ENCODE results near the gene MRPL10.
A peak's percentile ranks its signal among the peaks of the same experiment; 100 is the strongest.

Gene MRPL10

GRCh38 chr17:47869114-47869513, 37.8 kb upstream of the MRPL10 start:
- Mint-ChIP-seq H3K9me3 (no peaks in the 10 kb centered on the region), H3K36me3 (ENCODE audit: low read depth) (no peaks in the 10 kb centered on the region), H3K27me3 (ENCODE audit: low read depth) (peaks cover 59% of the 10 kb centered on the region), H3K27ac (no peak overlapping the region), H3K4me1 (ENCODE audit: low read depth) (peaks cover 8% of the 10 kb centered on the region), H3K4me3 (no peak overlapping the region)
- DNase-seq (ENCODE audit: low spot score): no peak

DNA sequence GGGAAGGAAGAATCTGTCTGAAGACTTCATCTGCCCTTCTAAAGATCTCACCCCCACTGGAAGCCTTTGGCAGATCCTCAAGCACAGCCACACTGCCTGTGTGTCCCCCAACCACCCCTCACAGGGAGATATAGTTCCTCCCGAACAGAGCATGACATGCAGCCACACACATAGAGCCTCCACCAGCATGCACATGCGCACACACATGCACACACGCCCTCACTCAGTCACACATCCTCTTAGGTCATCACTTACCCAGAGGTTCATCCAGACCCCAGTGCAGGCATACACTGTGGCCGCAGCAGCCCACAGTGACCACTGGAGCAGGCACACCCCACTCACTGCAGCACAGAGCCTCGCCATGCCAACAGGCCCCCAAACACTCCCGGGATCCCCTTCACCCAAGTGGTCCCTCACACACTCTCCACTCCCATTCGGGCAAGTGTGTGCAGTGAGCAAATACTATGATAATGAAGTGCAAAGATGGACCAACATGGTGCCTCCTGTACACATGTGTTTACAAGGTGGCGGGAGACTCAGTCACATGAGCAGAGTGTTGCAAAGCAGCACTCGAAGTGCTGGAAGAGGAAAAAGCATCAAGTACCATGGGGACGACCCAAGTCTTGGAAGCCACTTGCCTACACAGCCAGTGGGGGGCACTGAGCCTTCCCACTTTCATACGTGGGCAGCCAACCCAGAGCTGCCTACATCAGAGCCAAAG, 36.6 kb upstream of the MRPL10 start:
- H3K4me1 Mint-ChIP-seq (ENCODE audit: low read depth): peaks cover 8% of the 10 kb centered on the region
- no peaks in the 10 kb centered on the region for H3K36me3 Mint-ChIP-seq (ENCODE audit: low read depth)
- H3K27me3 Mint-ChIP-seq (ENCODE audit: low read depth): peaks cover 48% of the 10 kb centered on the region
- no peak overlapping the region for H3K4me3 Mint-ChIP-seq
- DNase-seq (ENCODE audit: low spot score): no peak
- H3K9me3 Mint-ChIP-seq: no peaks in the 10 kb centered on the region
- H3K27ac Mint-ChIP-seq: no peak overlapping the region

DNA sequence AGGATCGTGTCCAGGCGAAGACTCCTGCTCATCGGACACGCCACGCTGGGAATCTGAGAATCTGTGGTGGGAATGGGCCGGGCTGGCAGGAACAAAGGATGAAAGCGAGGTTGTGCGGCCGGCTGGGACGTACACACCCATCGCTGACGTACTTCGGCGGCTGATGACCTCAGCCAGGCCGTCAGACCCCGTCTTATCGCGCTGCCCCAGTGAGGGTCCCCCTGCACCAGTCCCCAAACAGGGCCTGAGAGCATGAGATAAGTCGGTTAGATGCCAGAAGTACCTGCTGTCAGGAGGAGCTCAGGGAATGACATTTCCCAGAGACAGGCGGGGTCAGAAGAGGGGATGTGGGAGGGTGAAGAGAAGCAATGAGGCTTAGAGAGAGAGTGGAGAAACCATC, 35.6 kb upstream of the MRPL10 start:
- H3K27ac Mint-ChIP-seq: no peak overlapping the region
- peaks cover 40% of the 10 kb centered on the region for H3K27me3 Mint-ChIP-seq (ENCODE audit: low read depth)
- no peaks in the 10 kb centered on the region for H3K9me3 Mint-ChIP-seq
- DNase-seq (ENCODE audit: low spot score): no peak
- no peaks in the 10 kb centered on the region for H3K36me3 Mint-ChIP-seq (ENCODE audit: low read depth)
- peaks cover 10% of the 10 kb centered on the region for H3K4me1 Mint-ChIP-seq (ENCODE audit: low read depth)
- H3K4me3 Mint-ChIP-seq: no peak overlapping the region

DNA sequence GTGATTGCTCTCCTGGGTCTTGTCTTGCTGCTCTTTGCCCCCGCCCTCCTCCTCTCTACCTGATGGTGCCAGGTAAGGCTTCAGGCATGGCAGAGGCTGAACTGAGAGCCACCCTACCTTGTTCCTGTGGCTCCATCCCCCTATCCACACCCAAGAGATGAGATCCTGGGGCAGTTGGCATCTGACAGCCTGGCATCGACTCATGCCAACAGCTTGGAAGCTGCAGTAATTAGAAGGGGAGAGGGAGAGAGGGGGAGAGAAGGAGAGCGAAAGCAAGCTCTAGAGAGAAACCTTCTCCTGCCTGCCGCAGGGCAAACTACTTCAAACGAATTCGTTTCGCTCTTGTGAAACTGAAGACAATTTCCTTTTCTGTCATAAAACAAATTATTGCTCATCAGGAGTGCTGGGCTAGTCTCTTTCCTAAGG, 33.5 kb upstream of the MRPL10 start:
- Mint-ChIP-seq H3K9me3 (no peaks in the 10 kb centered on the region), H3K27ac (no peak overlapping the region), H3K4me1 (ENCODE audit: low read depth) (peaks cover 10% of the 10 kb centered on the region), H3K27me3 (ENCODE audit: low read depth) (peaks cover 27% of the 10 kb centered on the region), H3K4me3 (peak overlapping the region; percentile 29), H3K36me3 (ENCODE audit: low read depth) (no peaks in the 10 kb centered on the region)
- DNase-seq (ENCODE audit: low spot score): no peak

- no peaks in the 10 kb centered on the region for H3K36me3 Mint-ChIP-seq (ENCODE audit: low read depth)
- no peaks in the 10 kb centered on the region for H3K9me3 Mint-ChIP-seq
- DNase-seq (ENCODE audit: low spot score): no peak
- no peak overlapping the region for H3K27ac Mint-ChIP-seq
- H3K4me3 Mint-ChIP-seq: no peak overlapping the region
- H3K27me3 Mint-ChIP-seq (ENCODE audit: low read depth): peaks cover 25% of the 10 kb centered on the region
- peaks cover 10% of the 10 kb centered on the region for H3K4me1 Mint-ChIP-seq (ENCODE audit: low read depth)
These were observed 31.5 kb upstream of the MRPL10 start for GRCh38 chr17:47862621-47863440.

GRCh38 chr17:47860386-47860785, 29.0 kb upstream of the MRPL10 start:
- Mint-ChIP-seq H3K4me1 (ENCODE audit: low read depth) (peaks cover 10% of the 10 kb centered on the region), H3K4me3 (no peak overlapping the region), H3K9me3 (no peaks in the 10 kb centered on the region), H3K36me3 (ENCODE audit: low read depth) (no peaks in the 10 kb centered on the region), H3K27me3 (ENCODE audit: low read depth) (peaks cover 36% of the 10 kb centered on the region), H3K27ac (no peak overlapping the region)
- no peak for DNase-seq (ENCODE audit: low spot score)

GRCh38 chr17:47857551-47858455, 26.5 kb upstream of the MRPL10 start:
- no peak for DNase-seq (ENCODE audit: low spot score)
- no peaks in the 10 kb centered on the region for H3K9me3 Mint-ChIP-seq
- H3K4me1 Mint-ChIP-seq (ENCODE audit: low read depth): peaks cover 2% of the 10 kb centered on the region
- H3K4me3 Mint-ChIP-seq: no peak overlapping the region
- H3K27me3 Mint-ChIP-seq (ENCODE audit: low read depth): peaks cover 59% of the 10 kb centered on the region
- no peaks in the 10 kb centered on the region for H3K36me3 Mint-ChIP-seq (ENCODE audit: low read depth)
- no peak overlapping the region for H3K27ac Mint-ChIP-seq

DNA sequence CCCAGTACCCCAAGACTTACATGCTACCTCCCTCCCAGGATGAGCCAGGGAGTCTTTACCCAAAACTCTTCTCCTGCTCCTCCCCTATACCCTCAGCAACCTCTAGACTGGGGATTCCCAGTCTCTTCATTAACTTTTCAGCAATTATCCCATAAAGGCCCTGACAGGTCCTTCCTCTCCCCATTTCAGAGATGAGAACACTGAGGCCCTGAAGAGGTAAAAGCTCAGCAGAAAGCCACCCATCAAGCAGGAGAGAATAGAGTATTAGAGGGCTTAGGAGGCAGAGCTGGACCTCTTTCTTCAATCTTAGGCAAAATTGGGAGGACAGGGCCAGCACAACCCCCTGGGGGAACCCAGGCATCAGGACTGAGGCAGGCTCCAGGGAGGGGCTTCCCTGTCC, 25.5 kb upstream of the MRPL10 start:
- no peaks in the 10 kb centered on the region for H3K9me3 Mint-ChIP-seq
- peaks cover 69% of the 10 kb centered on the region for H3K27me3 Mint-ChIP-seq (ENCODE audit: low read depth)
- H3K27ac Mint-ChIP-seq: no peak overlapping the region
- DNase-seq (ENCODE audit: low spot score): no peak
- no peak overlapping the region for H3K4me3 Mint-ChIP-seq
- no peaks in the 10 kb centered on the region for H3K36me3 Mint-ChIP-seq (ENCODE audit: low read depth)
- H3K4me1 Mint-ChIP-seq (ENCODE audit: low read depth): peaks cover 6% of the 10 kb centered on the region

DNA sequence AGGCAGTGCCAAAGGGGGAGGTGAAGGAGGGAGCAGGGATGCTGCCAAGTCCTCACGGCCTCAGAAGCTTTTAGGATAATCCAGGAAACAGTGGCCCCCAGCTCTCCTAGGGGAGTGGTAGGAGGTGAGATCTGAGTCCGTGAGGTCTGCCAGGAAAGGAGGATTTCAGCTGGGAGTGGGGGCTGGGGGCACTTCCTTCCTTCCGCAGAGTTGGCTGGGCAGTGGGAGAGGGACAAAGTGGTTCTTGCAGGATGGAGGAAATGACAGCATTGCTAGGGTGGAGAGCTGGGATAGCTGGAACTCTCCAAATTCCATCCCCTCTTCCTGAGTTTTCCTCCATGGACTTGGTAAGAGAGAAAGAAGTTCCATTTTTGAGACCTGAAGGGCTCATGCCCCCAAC, 24.4 kb upstream of the MRPL10 start:
- no peaks in the 10 kb centered on the region for H3K9me3 Mint-ChIP-seq

GRCh38 chr17:47853616-47854015, 22.3 kb upstream of the MRPL10 start:
- Mint-ChIP-seq H3K9me3 (no peaks in the 10 kb centered on the region), H3K4me1 (ENCODE audit: low read depth) (peaks cover 8% of the 10 kb centered on the region)
- no peak for DNase-seq (ENCODE audit: low spot score)

More for the DNA sequence above, 24.4 kb upstream of the MRPL10 start:
- no peak overlapping the region for H3K27ac Mint-ChIP-seq
- DNase-seq (ENCODE audit: low spot score): no peak
- H3K4me3 Mint-ChIP-seq: no peak overlapping the region
- H3K27me3 Mint-ChIP-seq (ENCODE audit: low read depth): peaks cover 74% of the 10 kb centered on the region
- H3K4me1 Mint-ChIP-seq (ENCODE audit: low read depth): peaks cover 8% of the 10 kb centered on the region
- no peaks in the 10 kb centered on the region for H3K36me3 Mint-ChIP-seq (ENCODE audit: low read depth)

DNA sequence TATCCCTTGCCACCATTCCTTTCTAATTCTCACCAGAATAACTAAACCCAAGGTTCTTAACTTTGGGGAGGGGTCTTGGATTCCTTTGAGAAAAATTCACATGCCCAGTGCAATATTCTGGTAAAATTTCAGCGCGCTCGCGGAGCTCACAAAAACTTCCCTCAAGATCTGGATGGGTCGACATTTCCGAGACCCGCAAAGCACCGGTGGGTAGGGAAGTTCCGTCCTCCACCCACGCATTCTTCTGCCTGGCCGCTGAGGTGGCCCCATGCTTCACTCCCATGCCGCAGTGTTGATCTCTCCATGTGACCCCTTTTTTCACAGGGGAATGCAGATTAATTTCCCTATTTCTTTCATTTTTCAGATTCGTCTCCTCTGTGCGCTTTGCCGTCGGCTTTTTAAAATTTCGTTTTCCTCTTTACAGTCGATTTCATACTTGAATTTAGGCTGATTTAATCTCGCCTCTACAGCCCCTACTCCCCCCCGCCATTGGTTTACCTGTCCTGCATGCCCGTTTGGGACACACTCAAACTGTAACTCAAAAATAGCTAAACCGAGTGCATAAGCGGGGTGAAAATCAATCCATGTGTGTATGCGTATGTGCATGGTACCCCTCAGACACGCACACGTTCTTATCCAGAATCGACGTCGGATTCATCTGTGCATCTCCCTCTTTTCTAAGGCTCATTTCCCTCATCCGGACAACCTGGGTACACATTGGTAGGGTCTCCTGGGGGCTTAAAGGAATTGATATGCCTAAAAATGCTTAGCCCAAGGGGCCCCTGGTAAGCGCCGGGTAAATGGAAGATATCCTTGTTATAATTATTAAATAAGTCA, 21.0 kb upstream of the MRPL10 start:
- Mint-ChIP-seq H3K9me3 (no peaks in the 10 kb centered on the region), H3K4me3 (peak overlapping the region; percentile 2), H3K27ac (no peak overlapping the region), H3K27me3 (ENCODE audit: low read depth) (peaks cover 85% of the 10 kb centered on the region), H3K4me1 (ENCODE audit: low read depth) (peaks cover 8% of the 10 kb centered on the region), H3K36me3 (ENCODE audit: low read depth) (no peaks in the 10 kb centered on the region)
- DNase-seq (ENCODE audit: low spot score): peak; percentile 20

More at GRCh38 chr17:47853616-47854015, 22.3 kb upstream of the MRPL10 start:
- no peak overlapping the region for H3K4me3 Mint-ChIP-seq
- no peaks in the 10 kb centered on the region for H3K36me3 Mint-ChIP-seq (ENCODE audit: low read depth)
- H3K27ac Mint-ChIP-seq: no peak overlapping the region
- H3K27me3 Mint-ChIP-seq (ENCODE audit: low read depth): peaks cover 85% of the 10 kb centered on the region

DNA sequence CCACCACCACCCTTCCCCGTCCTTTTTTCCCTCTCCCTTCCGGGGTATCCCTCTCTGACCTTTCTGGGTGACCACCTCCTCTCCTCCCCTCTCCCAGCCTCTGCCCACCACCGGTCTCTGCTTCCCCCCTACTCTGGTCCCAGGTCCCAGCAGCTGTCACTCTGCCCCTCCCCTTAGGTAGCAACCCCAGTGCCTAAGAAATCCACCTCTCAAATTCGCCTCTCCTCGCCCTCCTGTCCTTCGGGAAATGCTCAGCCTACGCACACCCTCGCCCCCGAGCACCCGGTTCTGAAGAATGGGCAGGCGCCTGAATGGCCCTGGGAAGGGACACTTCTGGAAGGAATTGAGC, 20.4 kb upstream of the MRPL10 start:
- Mint-ChIP-seq H3K36me3 (ENCODE audit: low read depth) (no peaks in the 10 kb centered on the region), H3K9me3 (no peaks in the 10 kb centered on the region), H3K27ac (no peak overlapping the region), H3K4me3 (peak overlapping the region; percentile 2), H3K4me1 (ENCODE audit: low read depth) (peaks cover 8% of the 10 kb centered on the region), H3K27me3 (ENCODE audit: low read depth) (peaks cover 87% of the 10 kb centered on the region)
- DNase-seq (ENCODE audit: low spot score): no peak

All from T-helper 2 cell treated with Interferon-gamma antibody and Interleukin-4, amounts not matched to agents 5 μg/mL and 100 μg/mL, for 36 hours (primary cell).